HG02943 (cell line): Measurements from ENCODE around the gene GAPDHS.

Experiments used
- ATAC-seq: cut with Tn5 transposase; IDR thresholded peaks from one replicate; pipeline ENCODE4 v1.9.1; 2021; ENCODE audit warnings: mild to moderate bottlenecking, low read depth, moderate library complexity; ENCODE audit not compliant: unreplicated experiment

The GAPDHS gene

GRCh38 chr19:35509861-35510625 lies 23.2 kb upstream of the GAPDHS start:
- no peak for ATAC-seq

GRCh38 chr19:35510626-35510964 lies 22.7 kb upstream of the GAPDHS start:
- no peak for ATAC-seq

GRCh38 chr19:35511337-35511736 lies 21.9 kb upstream of the GAPDHS start:
- no peak for ATAC-seq

- no peak for ATAC-seq
Measured at GRCh38 chr19:35512831-35513627, 20.2 kb upstream of the GAPDHS start.

GRCh38 chr19:35513628-35514281 lies 19.5 kb upstream of the GAPDHS start, which contains the start of gene DMKN:
Gene DMKN (minus strand): TSS chr19:35513649. CDS start chr19:35513475, 174 bp downstream.
- no peak for ATAC-seq

GRCh38 chr19:35514282-35514809 lies 18.9 kb upstream of the GAPDHS start:
- no peak for ATAC-seq

- no peak for ATAC-seq
Measured at GRCh38 chr19:35516310-35516709, 16.9 kb upstream of the GAPDHS start.

- ATAC-seq: no peak
Measured at GRCh38 chr19:35517342-35517741, 15.9 kb upstream of the GAPDHS start.

- ATAC-seq: no peak
Measured at GRCh38 chr19:35518313-35518712, 14.9 kb upstream of the GAPDHS start.

GRCh38 chr19:35519291-35519690 lies 14.0 kb upstream of the GAPDHS start:
- ATAC-seq: no peak

- no peak for ATAC-seq
Measured at GRCh38 chr19:35521124-35521743, 12.0 kb upstream of the GAPDHS start.

GRCh38 chr19:35522745-35523327 lies 10.4 kb upstream of the GAPDHS start:
- ATAC-seq: no peak

- no peak for ATAC-seq
Measured at GRCh38 chr19:35524181-35524837, 8.9 kb upstream of the GAPDHS start.

GRCh38 chr19:35525873-35526272 lies 7.4 kb upstream of the GAPDHS start:
- no peak for ATAC-seq

GRCh38 chr19:35528218-35529038 lies 4.8 kb upstream of the GAPDHS start, which contains the start of gene SBSN:
Gene SBSN (minus strand): TSS chr19:35528311. CDS start chr19:35528281, 30 bp downstream.
- no peak for ATAC-seq

GRCh38 chr19:35529241-35530218 lies 3.7 kb upstream of the GAPDHS start:
- no peak for ATAC-seq

GRCh38 chr19:35531291-35531690 lies 2.0 kb upstream of the GAPDHS start:
- no peak for ATAC-seq
